ENCODE results near the gene CPB1.
"Not testable (repeated sequence)": the region's sequence is repeated elsewhere in the genome, so short reads cannot be mapped to it uniquely, and the experiment has no call there.

Gene CPB1

DNA sequence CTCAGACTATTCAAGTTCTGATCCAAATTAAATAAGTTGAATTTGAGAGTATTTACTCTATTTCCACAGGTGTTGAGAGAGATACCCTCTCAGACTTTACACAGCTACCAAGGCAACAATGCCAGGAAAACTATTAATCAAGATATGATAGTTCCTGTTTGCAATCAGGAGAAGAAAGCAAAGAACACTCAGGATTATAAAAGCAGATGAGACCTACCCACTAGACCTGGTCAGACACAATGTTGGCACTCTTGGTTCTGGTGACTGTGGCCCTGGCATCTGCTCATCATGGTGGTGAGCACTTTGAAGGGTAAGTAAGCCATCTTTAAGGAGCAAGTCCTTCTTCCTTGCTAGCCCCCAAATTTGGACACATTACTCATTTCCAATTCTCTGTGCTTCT, at the start of gene CPB1:
Gene CPB1, plus strand, starts transcription at position 227 of the 400 bp plus-strand sequence. Its CDS starts 13 bp downstream, at position 240.
- DNase-seq (ENCODE audit: low read depth), result no peak
- no peak within 1 kb of the TSS for H3K4me3 ChIP-seq (ENCODE audit: control insufficient read depth, low read depth, low read length)
- TF ChIP-seq, protein P1, sequence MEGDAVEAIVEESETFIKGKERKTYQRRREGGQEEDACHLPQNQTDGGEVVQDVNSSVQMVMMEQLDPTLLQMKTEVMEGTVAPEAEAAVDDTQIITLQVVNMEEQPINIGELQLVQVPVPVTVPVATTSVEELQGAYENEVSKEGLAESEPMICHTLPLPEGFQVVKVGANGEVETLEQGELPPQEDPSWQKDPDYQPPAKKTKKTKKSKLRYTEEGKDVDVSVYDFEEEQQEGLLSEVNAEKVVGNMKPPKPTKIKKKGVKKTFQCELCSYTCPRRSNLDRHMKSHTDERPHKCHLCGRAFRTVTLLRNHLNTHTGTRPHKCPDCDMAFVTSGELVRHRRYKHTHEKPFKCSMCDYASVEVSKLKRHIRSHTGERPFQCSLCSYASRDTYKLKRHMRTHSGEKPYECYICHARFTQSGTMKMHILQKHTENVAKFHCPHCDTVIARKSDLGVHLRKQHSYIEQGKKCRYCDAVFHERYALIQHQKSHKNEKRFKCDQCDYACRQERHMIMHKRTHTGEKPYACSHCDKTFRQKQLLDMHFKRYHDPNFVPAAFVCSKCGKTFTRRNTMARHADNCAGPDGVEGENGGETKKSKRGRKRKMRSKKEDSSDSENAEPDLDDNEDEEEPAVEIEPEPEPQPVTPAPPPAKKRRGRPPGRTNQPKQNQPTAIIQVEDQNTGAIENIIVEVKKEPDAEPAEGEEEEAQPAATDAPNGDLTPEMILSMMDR (conservative IDR thresholded peaks at IDR 0.05; ENCODE audit: control insufficient read depth, insufficient read depth, low read depth, low read length), result no peak

DNA sequence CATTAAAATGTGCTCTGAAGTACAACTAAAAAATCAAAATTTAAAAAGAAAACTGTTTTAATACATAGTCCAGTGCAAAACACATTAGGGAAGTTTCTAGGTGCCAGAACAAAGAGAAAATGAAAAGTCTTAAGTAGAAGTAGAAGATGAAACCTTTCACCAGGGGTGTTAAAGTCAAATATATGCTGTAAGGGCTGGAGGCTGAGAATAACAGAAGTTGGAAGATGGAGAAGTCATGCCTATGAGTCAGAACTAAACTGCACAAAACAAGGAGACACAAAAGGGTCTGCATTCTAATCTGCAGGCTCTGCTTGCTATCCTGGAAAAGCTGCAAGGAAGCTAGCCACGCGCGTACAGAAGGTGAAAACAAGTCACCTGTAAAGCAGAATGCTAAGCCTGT, 48.7 kb upstream of the CPB1 start:
- TF ChIP-seq, protein P1 (conservative IDR thresholded peaks at IDR 0.05; ENCODE audit: control insufficient read depth, insufficient read depth, low read depth, low read length), result no peak
- no peak for DNase-seq (ENCODE audit: low read depth)
- no peak overlapping the region for H3K4me3 ChIP-seq (ENCODE audit: control insufficient read depth, low read depth, low read length)

DNA sequence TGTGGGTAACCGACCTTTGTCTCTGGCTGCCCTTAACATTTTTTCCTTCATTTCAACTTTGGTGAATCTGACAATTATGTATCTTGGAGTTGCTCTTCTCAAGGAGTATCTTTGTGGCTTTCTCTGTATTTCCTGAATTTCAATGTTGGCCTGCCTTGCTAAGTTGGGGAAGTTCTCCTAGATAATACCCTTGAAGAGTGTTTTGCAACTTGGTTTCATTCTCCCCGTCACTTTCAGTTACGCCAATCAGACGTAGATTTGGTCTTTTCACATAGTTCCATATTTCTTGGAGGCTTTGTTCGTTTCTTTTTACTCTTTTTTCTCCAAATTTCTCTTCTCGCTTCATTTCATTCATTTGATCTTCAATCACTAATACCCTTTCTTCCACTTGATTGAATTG, 42.6 kb upstream of the CPB1 start:
- H3K4me3 ChIP-seq (ENCODE audit: control insufficient read depth, low read depth, low read length); DNase-seq (ENCODE audit: low read depth): not testable (repeated sequence)

DNA sequence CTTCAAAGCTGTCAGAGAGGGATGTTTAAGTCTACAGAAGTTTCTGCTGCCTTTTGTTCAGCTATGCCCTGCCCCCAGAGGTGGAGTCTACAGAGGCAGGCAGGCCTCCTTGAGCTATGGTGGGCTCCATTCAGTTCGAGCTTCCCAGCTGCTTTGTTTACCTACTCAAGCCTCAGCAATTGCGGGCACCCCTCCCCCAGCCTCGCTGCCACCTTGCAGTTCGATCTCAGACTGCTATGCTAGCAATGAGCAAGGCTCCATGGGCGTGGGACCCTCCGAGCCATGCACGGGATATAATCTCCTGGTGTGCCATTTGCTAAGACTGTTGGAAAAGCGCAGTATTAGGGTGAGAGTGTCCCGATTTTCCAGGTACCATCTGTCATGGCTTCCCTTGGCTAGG, 41.5 kb upstream of the CPB1 start:
- DNase-seq (ENCODE audit: low read depth); H3K4me3 ChIP-seq (ENCODE audit: control insufficient read depth, low read depth, low read length): not testable (repeated sequence)

DNA sequence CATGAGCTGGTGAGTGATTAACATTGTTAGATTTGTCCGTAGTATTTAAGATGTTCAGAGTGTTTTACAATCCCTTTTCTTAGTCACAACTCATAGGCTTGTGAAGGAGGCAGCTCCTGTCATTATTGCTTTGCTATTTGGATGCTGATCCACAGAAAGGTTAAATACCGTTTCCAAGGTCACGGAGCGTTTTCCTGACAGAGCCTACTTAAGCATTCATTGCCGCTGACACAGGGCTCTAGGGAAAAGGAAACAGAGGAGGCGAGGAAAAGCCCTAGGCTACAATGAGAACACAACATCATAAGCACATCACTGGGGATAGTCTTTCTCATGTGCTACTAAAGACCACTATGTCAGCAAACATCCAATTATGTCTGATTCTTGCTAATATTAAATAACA, 38.5 kb upstream of the CPB1 start:
- H3K4me3 ChIP-seq (ENCODE audit: control insufficient read depth, low read depth, low read length), result no peak overlapping the region
- TF ChIP-seq, protein P1 (conservative IDR thresholded peaks at IDR 0.05; ENCODE audit: control insufficient read depth, insufficient read depth, low read depth, low read length), result no peak
- DNase-seq (ENCODE audit: low read depth), result peak; percentile 85

DNA sequence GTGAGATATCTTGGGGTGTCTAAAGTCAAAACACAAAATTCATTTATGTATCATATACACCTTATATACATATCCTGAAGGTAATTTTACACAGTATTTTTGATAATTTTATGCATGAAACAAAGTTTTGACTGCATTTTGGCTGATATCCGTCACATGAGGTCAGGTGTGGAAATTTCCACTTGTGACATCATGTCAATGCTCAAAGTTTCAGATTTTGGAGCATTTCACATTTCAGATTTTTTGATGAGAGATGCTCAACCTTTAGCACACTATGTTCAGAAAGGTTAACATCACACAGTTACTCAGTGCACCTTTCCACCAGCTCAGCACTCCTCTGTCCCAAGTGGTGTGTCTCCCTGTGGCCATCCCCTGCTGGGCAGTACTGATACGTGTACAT, 37.7 kb upstream of the CPB1 start:
- DNase-seq (ENCODE audit: low read depth), result no peak
- TF ChIP-seq, protein P1 (conservative IDR thresholded peaks at IDR 0.05; ENCODE audit: control insufficient read depth, insufficient read depth, low read depth, low read length), result no peak
- H3K4me3 ChIP-seq (ENCODE audit: control insufficient read depth, low read depth, low read length), result no peak overlapping the region

DNA sequence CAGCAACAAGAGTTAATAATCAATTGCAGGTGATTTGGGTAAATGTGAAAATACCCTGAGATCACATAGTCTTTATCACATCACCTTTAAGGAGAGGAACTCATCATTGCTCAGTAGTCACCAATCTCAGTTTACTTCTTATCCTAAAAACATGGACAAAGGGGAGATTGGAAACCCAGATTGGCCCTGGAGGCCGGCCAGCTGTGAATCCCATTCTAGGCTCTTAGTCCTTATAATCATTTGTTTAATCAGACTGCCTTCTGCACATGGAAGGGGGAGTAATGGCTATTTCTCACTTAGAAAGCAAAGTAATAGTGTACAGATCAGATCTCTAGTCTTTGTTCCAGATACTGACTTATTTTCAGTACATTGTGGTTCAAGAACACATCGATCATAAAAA, 37.2 kb upstream of the CPB1 start:
- TF ChIP-seq, protein P1 (conservative IDR thresholded peaks at IDR 0.05; ENCODE audit: control insufficient read depth, insufficient read depth, low read depth, low read length), result no peak
- H3K4me3 ChIP-seq (ENCODE audit: control insufficient read depth, low read depth, low read length), result no peak overlapping the region
- DNase-seq (ENCODE audit: low read depth), result no peak

DNA sequence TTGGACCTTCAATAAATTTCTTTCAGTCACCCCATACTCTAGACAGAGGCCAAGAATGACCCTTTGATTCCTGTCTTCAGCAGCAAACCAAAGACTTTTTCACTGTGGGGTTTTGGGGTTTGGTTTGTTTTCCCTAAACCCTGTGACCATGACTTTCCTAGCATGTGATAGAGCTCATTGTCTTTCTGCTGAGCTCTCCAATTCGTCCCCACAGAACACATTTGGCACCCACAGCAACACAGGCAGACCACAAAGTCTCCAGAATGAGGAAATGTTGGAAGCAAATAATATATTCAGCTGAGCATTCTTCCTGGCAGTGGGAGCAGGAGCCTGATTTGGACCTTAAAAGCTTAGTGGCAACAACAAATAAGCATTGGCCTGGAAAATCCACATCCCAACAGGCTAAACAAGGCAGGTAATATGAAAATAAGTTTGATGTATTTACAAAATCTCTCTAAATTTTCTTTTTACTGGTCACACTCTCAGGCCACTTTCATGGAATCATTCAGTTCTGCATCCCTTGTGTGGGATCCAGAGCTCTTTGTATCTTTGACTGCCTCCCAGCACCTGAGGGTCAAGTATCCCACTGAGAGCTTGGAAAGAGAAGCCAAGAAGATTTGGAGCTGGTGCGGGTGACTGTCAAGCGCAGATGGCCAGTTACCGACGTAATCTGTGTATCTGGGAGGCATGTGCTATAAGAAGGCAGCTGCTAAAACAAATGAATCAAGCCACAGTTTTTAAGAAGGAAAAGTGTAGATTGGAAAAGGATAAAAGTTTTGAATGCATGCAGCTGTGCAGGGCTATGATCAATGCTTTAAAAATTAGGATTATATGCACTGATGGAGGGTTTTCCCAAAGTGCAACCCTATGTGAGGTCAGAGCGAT, 36.5 kb upstream of the CPB1 start:
- DNase-seq (ENCODE audit: low read depth), result peak; percentile 46
- TF ChIP-seq, protein P1 (conservative IDR thresholded peaks at IDR 0.05; ENCODE audit: control insufficient read depth, insufficient read depth, low read depth, low read length), result no peak
- no peak overlapping the region for H3K4me3 ChIP-seq (ENCODE audit: control insufficient read depth, low read depth, low read length)

Measured in fibroblast of mammary gland (primary cell).